HG03060 (cell line): ENCODE measurements around the gene FGFR2.

Source experiments
- ATAC-seq: cut with Tn5 transposase; IDR thresholded peaks from one replicate; pipeline ENCODE4 v1.9.1; 2021; ENCODE audit warnings: low read depth, moderate number of reproducible peaks; ENCODE audit not compliant: unreplicated experiment

FGFR2 gene

DNA sequence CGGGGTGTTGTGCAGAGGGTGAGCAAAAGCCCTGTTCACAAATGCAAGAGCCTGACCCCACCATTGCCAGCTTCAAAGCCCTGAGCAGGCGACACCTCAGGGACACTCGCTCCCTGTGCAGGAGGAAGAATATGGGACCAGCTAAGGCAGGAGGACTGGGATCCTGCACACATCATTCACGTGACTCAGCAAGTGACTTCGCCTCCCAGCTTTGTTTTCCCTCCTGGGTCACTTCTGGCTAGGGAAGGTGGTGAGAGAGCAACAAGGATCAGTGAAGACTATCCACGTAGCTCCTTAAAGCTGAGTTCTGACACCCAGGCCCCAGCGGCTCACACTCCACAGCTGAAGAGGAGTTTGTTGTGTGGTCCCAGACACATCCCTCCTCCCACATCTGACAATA lies 164.3 kb downstream of the FGFR2 start:
- ATAC-seq: no peak

GRCh38 chr10:121428867-121429266 lies 169.4 kb downstream of the FGFR2 start:
- ATAC-seq: no peak
